ENCODE measurements around the gene FARSB. TPM values are rescaled to one million over a fixed set of nuclear protein-coding genes. Genes with fewer than 3 reads are reported as not detected.

Gene FARSB
- total RNA-seq, 1 experiment from 2014 or later, result 50.2 TPM

- BruUV-seq (replicated peaks), result no TSS peak
- H3K4me2 ChIP-seq, result no peak overlapping the region
- intact Hi-C loops (cut with micrococcal nuclease; ENCODE audit: unreplicated experiment), result no loop called here
- no peaks in the 10 kb centered on the region for H3K9me2 ChIP-seq (ENCODE audit: insufficient read depth)
- no peaks in the 10 kb centered on the region for H3K9me3 ChIP-seq (ENCODE audit: insufficient read depth, low read depth)
- ChIA-PET POLR2A (ENCODE audit: unreplicated experiment) (no interaction called here), CTCF (no interaction called here)
- H3K4me3 ChIP-seq, result no peak overlapping the region
- TF ChIP-seq, protein P1, sequence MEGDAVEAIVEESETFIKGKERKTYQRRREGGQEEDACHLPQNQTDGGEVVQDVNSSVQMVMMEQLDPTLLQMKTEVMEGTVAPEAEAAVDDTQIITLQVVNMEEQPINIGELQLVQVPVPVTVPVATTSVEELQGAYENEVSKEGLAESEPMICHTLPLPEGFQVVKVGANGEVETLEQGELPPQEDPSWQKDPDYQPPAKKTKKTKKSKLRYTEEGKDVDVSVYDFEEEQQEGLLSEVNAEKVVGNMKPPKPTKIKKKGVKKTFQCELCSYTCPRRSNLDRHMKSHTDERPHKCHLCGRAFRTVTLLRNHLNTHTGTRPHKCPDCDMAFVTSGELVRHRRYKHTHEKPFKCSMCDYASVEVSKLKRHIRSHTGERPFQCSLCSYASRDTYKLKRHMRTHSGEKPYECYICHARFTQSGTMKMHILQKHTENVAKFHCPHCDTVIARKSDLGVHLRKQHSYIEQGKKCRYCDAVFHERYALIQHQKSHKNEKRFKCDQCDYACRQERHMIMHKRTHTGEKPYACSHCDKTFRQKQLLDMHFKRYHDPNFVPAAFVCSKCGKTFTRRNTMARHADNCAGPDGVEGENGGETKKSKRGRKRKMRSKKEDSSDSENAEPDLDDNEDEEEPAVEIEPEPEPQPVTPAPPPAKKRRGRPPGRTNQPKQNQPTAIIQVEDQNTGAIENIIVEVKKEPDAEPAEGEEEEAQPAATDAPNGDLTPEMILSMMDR (conservative IDR thresholded peaks at IDR 0.05), result no peak
- TF ChIP-seq EZH2 (IDR thresholded peaks at IDR 0.05; ENCODE audit: low read depth), result no peak
- peaks cover 8% of the 10 kb centered on the region for H3F3A ChIP-seq (ENCODE audit: insufficient read depth, low read depth)
- H3K79me2 ChIP-seq (ENCODE audit: low read depth), result peaks cover 80% of the 10 kb centered on the region
- no peak overlapping the region for H3K27ac ChIP-seq
- peaks cover 39% of the 10 kb centered on the region; the same call in 1 of the 2 replicates for H4K20me1 ChIP-seq (ENCODE audit: insufficient read depth)
- no peak for DNase-seq
- no peaks in the 10 kb centered on the region for H3K27me3 ChIP-seq (ENCODE audit: insufficient read depth, low read depth)
- peaks cover 20% of the 10 kb centered on the region for H3K4me1 ChIP-seq (replicated peaks; ENCODE audit: insufficient read depth)
- H3K36me3 ChIP-seq (ENCODE audit: low read depth), result peaks cover 29% of the 10 kb centered on the region
- no peak overlapping the region for H2AFZ ChIP-seq
Measured at GRCh38 chr2:222651718-222652418, 4.0 kb downstream of the FARSB start.

- ChIA-PET CTCF (no interaction called here), POLR2A (ENCODE audit: unreplicated experiment) (no interaction called here)
- peaks cover 19% of the 10 kb centered on the region for H3K4me1 ChIP-seq (replicated peaks; ENCODE audit: insufficient read depth)
- H3K36me3 ChIP-seq (ENCODE audit: low read depth), result peaks cover 49% of the 10 kb centered on the region
- TF ChIP-seq EZH2 (IDR thresholded peaks at IDR 0.05; ENCODE audit: low read depth), result no peak
- TF ChIP-seq, protein P1 (conservative IDR thresholded peaks at IDR 0.05), result no peak
- H4K20me1 ChIP-seq (ENCODE audit: insufficient read depth), result peaks cover 39% of the 10 kb centered on the region; the same call in 1 of the 2 replicates
- no peak overlapping the region for H3K4me3 ChIP-seq
- H3K79me2 ChIP-seq (ENCODE audit: low read depth), result peaks cover 65% of the 10 kb centered on the region
- BruUV-seq (replicated peaks), result no TSS peak
- intact Hi-C loops (cut with micrococcal nuclease; ENCODE audit: unreplicated experiment), result no loop called here
- no peaks in the 10 kb centered on the region for H3K27me3 ChIP-seq (ENCODE audit: insufficient read depth, low read depth)
- H3K9me3 ChIP-seq (ENCODE audit: insufficient read depth, low read depth), result no peaks in the 10 kb centered on the region
- no peak overlapping the region for H2AFZ ChIP-seq
- no peak for DNase-seq
- no peak overlapping the region for H3K27ac ChIP-seq
- no peak overlapping the region for H3K4me2 ChIP-seq
- no peaks in the 10 kb centered on the region for H3F3A ChIP-seq (ENCODE audit: insufficient read depth, low read depth)
- no peaks in the 10 kb centered on the region for H3K9me2 ChIP-seq (ENCODE audit: insufficient read depth)
Measured at GRCh38 chr2:222649801-222650200, 6.1 kb downstream of the FARSB start.

DNA sequence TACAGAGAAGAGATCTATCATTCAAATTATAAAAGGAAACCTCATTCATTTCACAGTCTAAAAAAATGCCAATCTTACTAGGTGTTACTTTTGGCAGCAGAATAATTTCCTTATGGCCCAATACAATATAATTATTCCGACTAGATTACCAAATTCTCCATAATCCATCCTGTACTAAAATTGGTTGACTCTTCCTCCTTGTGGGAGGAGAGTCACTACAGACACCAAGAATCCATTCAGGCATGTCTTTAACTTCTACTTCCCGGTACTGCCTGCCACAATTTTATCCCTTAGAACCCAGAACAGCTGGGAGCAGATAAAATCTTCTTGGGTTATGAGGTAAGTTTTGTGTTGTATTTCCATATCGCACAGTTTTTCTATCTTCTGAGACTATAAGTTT is 9.9 kb downstream of the FARSB start:
- Histone ChIP-seq H3K4me1 (replicated peaks; ENCODE audit: insufficient read depth) (no peaks in the 10 kb centered on the region), H4K20me1 (ENCODE audit: insufficient read depth) (peaks cover 24% of the 10 kb centered on the region; the same call in 1 of the 2 replicates), H3K79me2 (ENCODE audit: low read depth) (peaks cover 27% of the 10 kb centered on the region), H3F3A (ENCODE audit: insufficient read depth, low read depth) (no peaks in the 10 kb centered on the region), H3K36me3 (ENCODE audit: low read depth) (peaks cover 59% of the 10 kb centered on the region), H3K27ac (no peak overlapping the region), H3K4me3 (no peak overlapping the region), H3K9me2 (ENCODE audit: insufficient read depth) (no peaks in the 10 kb centered on the region), H3K9me3 (ENCODE audit: insufficient read depth, low read depth) (no peaks in the 10 kb centered on the region), H2AFZ (no peak overlapping the region), H3K4me2 (no peak overlapping the region), H3K27me3 (ENCODE audit: insufficient read depth, low read depth) (no peaks in the 10 kb centered on the region)
- TF ChIP-seq, protein P1 (conservative IDR thresholded peaks at IDR 0.05), result no peak
- no peak for TF ChIP-seq EZH2 (IDR thresholded peaks at IDR 0.05; ENCODE audit: low read depth)
- BruUV-seq (replicated peaks), result no TSS peak
- ChIA-PET CTCF (no interaction called here), POLR2A (ENCODE audit: unreplicated experiment) (no interaction called here)
- DNase-seq, result no peak
- intact Hi-C loops (cut with micrococcal nuclease; ENCODE audit: unreplicated experiment), result no loop called here
